Gastrocnemius medialis (tissue), 4 donors: ENCODE results near the gene CCNI2.

Source experiments
- CTCF ChIP-seq, 5 experiments: fragments of 450-650 bp in 3 of 5; fragments of 200-600 bp in 2 of 5; sonication (generic) in 2 of 5; IDR thresholded peaks in 4 of 5; conservative IDR thresholded peaks in 1 of 5; 1 replicate in 4 of 5; 2 replicates in 1 of 5; pipeline ENCODE4 v1.5.1; 2016 to 2019; ENCODE audit warnings: antibody characterized with exemption in 5 of 5, mild to moderate bottlenecking in 3 of 5, moderate library complexity in 3 of 5
- POLR2A ChIP-seq, 2 donors: fragments of 450-650 bp; IDR thresholded peaks; one replicate each; pipeline ENCODE4 v1.6.1; 2017; ENCODE audit warnings: antibody characterized with exemption in 2 of 2, mild to moderate bottlenecking in 2 of 2, moderate library complexity in 2 of 2

GRCh38 chr5:132742158-132742557 is 5.1 kb upstream of the CCNI2 start:
- TF ChIP-seq CTCF (IDR thresholded peaks at IDR 0.05 in 4 of 5, conservative IDR thresholded peaks at IDR 0.05 in 1 of 5) (no peak), POLR2A (IDR thresholded peaks at IDR 0.05) (no peak)
